Esophagus (tissue), 2 donors: ENCODE measurements around the gene NDUFS5. TPM values are rescaled to one million over a fixed set of nuclear protein-coding genes. Genes with fewer than 3 reads are reported as not detected.

Experiments used
- H3K27ac ChIP-seq, 2 donors: one replicate each; pipeline ENCODE4 v1.5.1; 2013; ENCODE audit warnings: low read depth in 2 of 2, mild to moderate bottlenecking in 2 of 2, inconsistent platforms in 1 of 2, low read length in 1 of 2, moderate library complexity in 1 of 2
- H3K27me3 ChIP-seq, 2 donors: one replicate each; pipeline ENCODE4 v1.6.1; 2013; ENCODE audit warnings: low read length in 2 of 2, control low read depth in 1 of 2, mild to moderate bottlenecking in 1 of 2; ENCODE audit not compliant: insufficient read depth in 2 of 2, control insufficient read depth in 1 of 2
- H3K36me3 ChIP-seq, 2 donors: one replicate each; pipeline ENCODE4 v1.6.1; 2013; ENCODE audit warnings: low read length in 1 of 2; ENCODE audit not compliant: control insufficient read depth in 2 of 2, insufficient read depth in 2 of 2
- H3K4me1 ChIP-seq, 2 donors: one replicate each; pipeline ENCODE4 v1.6.1; 2013; ENCODE audit warnings: low read length in 1 of 2; ENCODE audit not compliant: control insufficient read depth in 2 of 2, insufficient read depth in 2 of 2
- H3K4me3 ChIP-seq, 2 donors: one replicate each; pipeline ENCODE4 v1.5.1; 2013; ENCODE audit warnings: low read length in 2 of 2, mild to moderate bottlenecking in 2 of 2, low read depth in 1 of 2, moderate library complexity in 1 of 2
- H3K9me3 ChIP-seq, 2 donors: one replicate each; pipeline ENCODE4 v1.6.1; 2013; ENCODE audit warnings: mild to moderate bottlenecking in 2 of 2, low read depth in 1 of 2, low read length in 1 of 2, moderate library complexity in 1 of 2; ENCODE audit not compliant: control insufficient read depth in 2 of 2, insufficient read depth in 1 of 2
- WGBS, 2 donors: extraction: QIAGEN DNeasy Blood & Tissue Kit; methylation state at CpG; one replicate each; pipeline ENCODE4 v1.1.7; 2013; 5-methylcytosine and 5-hydroxymethylcytosine counted together
- polyA plus RNA-seq, 2 donors: library from polyadenylated mRNA; stranded (reverse); fragments of 200-250 nt; gene quantifications; one replicate each; pipeline ENCODE4 v1.2.3, GENCODE V29; 2013
- donor health status: healthy with polysubstance abuse.
- donor health status: Bipolar disorder and iron deficiency.

Gene NDUFS5
- polyA plus RNA-seq, 2 donors = 545 to 814 TPM

DNA sequence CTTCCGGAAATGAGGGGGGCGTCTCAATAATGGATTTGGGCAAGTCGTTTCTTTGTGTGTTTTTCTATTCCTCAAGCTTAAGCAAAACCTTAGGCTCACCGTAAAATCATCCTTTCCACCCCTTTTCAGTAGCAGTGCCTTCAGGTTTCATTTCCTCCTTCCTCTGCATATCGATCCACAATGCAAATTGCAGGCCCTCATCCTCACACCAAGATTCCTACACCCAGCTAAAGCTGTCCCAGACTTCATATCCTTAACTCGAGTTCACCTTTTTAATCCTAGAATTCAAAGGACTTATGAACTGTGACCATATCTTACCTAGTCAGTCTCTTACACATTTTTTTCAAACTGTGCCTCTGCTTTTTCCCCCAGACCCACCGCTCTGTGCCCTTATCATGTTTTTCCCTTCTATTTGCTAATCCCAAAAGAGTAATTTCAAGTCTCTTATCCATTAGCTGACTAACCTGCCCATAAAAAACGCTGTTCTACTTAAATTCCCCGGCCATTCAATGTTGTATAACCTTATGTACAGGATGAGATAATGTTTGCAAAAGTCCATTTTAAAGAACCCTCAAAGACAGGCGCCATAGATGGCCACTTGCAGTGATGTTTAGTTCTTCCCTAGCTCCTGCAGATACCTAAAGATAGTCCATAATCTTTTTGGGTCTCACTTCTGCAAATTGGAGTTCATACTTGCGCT lies 33.6 kb upstream of the NDUFS5 start:
- H3K9me3 ChIP-seq = no peaks in the 10 kb centered on the region
- WGBS, 2 donors = 17 to 20% methylated on average over 11 of the region's 11 CpGs
- no peaks in the 10 kb centered on the region for H3K36me3 ChIP-seq
- H3K4me1 ChIP-seq = no peaks in the 10 kb centered on the region
- peak overlapping the region; percentile 82 to 95 for H3K27ac ChIP-seq
- peak overlapping the region; percentile 92 to 94 for H3K4me3 ChIP-seq
- no peaks in the 10 kb centered on the region for H3K27me3 ChIP-seq

DNA sequence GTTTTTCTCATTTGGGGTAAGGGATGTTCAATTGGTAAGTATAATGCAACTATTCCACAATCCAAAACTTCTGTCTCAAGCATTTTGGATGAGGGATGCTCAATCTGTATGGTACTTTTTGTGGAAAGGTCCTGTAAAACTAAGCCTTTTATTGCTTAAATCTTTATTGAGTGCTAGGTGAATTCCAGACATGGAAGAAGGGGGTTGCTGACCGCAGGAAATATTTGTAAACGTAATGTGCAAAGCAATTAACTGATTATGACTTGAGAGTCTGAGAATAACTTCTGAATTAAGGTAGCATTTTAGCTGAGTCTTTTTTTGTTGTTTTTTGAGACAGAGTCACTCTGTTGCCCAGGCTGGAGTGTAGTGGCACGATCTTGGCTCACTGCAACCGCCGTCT lies 32.0 kb upstream of the NDUFS5 start:
- Histone ChIP-seq H3K4me1 (no peaks in the 10 kb centered on the region), H3K27me3 (no peaks in the 10 kb centered on the region), H3K4me3 (no peak overlapping the region), H3K36me3 (no peaks in the 10 kb centered on the region), H3K9me3 (no peaks in the 10 kb centered on the region), H3K27ac (no peak overlapping the region)
- WGBS, 2 donors = 87 to 90% methylated on average over 5 of the region's 5 CpGs

DNA sequence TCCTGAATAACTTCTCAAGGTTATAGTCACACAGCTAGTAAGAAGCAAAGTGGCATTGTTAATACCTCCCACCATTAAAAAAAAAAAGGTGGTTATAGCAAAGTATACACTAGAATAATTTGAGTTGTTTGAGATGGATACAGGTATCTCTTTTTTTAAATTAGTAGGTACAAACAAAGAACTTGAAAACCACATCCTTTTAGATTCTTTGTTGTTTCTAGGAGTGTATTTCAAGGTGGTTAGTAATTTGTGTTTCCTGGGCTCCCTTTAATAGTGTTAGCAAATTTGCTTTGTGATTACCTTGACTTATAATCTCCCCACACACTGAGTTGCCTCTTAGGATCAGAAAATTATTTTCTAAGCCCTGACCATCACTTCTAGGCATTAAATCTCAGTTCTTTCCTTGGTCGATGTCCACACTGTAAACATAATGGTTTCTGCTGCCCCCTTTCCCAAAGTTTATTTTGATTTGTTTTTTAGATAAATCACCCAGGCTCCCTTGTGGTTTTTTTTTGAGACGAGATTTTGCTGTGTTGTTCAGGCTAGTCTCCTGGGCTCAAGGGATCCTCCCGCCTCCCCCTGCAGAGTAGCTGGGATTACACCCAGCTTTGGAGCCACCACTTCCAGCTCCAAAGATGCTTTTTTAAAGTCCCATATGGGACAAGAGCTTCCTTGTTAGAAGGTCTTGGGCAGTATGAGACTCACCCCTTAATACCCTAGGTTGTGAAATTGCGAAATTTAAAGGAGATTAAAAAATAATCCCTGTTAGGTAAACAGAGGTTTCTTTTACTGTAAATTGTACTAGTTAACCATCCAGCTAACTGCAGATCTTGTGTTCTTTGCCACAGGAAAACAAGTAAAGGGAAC lies 28.9 kb upstream of the NDUFS5 start:
- H3K27me3 ChIP-seq = no peaks in the 10 kb centered on the region
- WGBS, 2 donors = 37 to 54% methylated on average over 4 of the region's 4 CpGs
- H3K4me1 ChIP-seq = no peaks in the 10 kb centered on the region
- peaks cover 2 to 3% of the 10 kb centered on the region in 2 donors for H3K36me3 ChIP-seq
- H3K4me3 ChIP-seq = peak overlapping the region in 1 of 2 donors; percentile 15
- no peaks in the 10 kb centered on the region for H3K9me3 ChIP-seq
- H3K27ac ChIP-seq = peak overlapping the region; percentile 55 to 56

DNA sequence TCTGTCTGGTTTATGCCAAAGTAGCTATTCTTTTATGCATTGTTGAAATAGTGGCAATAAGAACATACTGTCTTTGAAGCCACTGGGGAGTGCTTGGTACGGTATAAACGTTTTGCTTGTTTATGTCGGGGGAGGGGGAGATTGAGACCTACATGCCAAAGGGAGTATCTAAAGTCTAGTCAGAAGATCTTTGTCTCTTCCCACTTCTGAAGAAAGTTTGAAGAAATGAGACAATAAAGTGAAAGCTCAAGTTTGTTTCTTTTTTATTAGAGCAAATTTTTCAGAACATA lies 28.3 kb upstream of the NDUFS5 start:
- no peaks in the 10 kb centered on the region for H3K4me1 ChIP-seq
- no peak overlapping the region for H3K27ac ChIP-seq
- no peak overlapping the region for H3K4me3 ChIP-seq
- 45 to 46% methylated on average over 3 of the region's 3 CpGs for WGBS, 2 donors
- H3K9me3 ChIP-seq = no peaks in the 10 kb centered on the region
- peaks cover 2 to 4% of the 10 kb centered on the region in 2 donors for H3K36me3 ChIP-seq
- H3K27me3 ChIP-seq = no peaks in the 10 kb centered on the region

DNA sequence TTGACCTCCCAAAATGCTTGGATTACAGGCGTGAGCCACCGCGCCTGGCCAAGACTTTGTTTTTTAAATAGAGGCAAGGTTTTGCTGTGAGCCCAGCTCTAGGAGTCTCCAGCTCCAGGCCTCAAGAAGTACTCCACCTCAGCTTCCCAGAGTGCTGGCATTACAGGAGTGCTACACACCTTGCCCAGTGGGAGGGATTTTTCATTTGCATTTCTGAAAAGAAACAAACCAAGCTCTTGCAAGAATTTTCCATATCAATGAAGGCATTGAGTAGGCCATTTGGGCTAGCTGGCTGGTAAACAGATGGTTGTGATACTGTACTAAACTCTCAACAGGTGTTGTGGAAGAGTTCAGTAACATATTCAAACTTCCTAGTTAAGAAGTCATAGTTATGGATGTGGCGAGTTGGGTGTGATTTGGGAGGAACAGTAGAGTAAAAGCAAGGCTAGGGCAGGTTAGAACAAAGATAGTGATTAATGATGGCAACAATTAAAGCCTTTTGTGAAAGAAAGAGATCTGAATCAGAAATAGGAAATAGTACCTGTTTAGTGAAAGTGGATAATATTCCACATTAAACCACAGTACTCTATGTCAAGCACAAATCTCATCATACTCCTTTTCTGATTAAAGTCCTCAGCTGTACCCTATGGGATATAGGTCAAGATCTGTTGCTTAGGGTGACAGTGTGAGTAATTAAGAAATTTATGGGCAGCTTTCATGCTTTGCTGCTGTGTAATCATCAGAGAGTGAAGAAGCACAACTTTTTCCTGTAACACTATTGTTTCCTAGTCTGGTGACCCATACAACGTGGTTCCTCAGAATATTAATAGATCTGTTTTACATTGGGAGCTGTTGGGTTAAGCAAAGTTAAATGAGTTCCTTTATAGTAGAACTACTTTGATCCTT lies 24.4 kb upstream of the NDUFS5 start:
- no peak overlapping the region for H3K4me3 ChIP-seq
- 72 to 82% methylated on average over 5 of the region's 5 CpGs for WGBS, 2 donors
- peak overlapping the region; percentile 18 to 54 for H3K27ac ChIP-seq
- no peaks in the 10 kb centered on the region for H3K27me3 ChIP-seq
- H3K9me3 ChIP-seq = no peaks in the 10 kb centered on the region
- H3K4me1 ChIP-seq = no peaks in the 10 kb centered on the region
- peaks cover 12 to 18% of the 10 kb centered on the region in 2 donors for H3K36me3 ChIP-seq

DNA sequence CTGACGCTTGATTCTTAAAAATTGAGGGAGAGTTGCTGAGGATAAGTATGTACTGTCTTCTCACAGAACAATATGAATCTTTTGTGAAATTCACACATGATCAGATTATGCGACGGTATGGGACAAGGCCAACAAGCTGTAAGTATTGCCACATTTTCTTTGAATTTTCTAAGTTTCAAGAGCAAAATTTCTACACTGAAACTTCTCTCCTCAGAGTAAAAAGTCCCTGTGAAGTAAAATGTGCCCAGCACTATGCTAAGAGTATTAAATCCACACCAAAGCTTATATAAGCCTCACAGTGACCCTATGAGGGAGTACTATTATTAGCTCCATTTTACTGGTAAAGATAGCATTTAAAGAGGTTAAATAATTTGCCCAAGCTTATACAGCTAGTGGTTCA lies 22.9 kb upstream of the NDUFS5 start:
- no peaks in the 10 kb centered on the region for H3K9me3 ChIP-seq
- no peak overlapping the region for H3K4me3 ChIP-seq
- no peak overlapping the region for H3K27ac ChIP-seq
- no peaks in the 10 kb centered on the region for H3K4me1 ChIP-seq
- WGBS, 2 donors = 85 to 87% methylated on average over 3 of the region's 3 CpGs
- peaks cover 12 to 18% of the 10 kb centered on the region in 2 donors for H3K36me3 ChIP-seq
- H3K27me3 ChIP-seq = no peaks in the 10 kb centered on the region

DNA sequence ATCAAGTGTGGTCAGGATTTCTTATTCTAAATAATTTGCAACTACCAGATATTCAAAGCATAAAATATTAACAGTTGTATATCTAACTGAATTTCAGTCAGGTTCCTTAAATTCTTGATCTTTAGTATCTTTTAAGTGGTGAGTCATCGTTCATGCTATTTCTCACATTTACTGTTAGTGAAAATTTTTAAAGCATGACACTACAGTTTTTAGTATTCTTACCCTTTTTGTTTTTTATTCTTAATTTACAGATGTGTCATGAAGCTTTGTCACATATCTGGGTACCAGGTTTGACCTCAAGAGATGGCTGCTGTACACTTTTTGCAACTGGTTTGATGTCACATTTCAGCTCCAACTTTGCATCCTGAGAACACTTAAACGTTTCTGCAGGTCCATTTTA lies 22.4 kb upstream of the NDUFS5 start:
- Histone ChIP-seq H3K27ac (no peak overlapping the region), H3K4me1 (no peaks in the 10 kb centered on the region), H3K36me3 (peaks cover 12 to 18% of the 10 kb centered on the region in 2 donors), H3K4me3 (no peak overlapping the region), H3K27me3 (no peaks in the 10 kb centered on the region), H3K9me3 (no peaks in the 10 kb centered on the region)
- 56 to 66% methylated on average over 2 of the region's 2 CpGs for WGBS, 2 donors

DNA sequence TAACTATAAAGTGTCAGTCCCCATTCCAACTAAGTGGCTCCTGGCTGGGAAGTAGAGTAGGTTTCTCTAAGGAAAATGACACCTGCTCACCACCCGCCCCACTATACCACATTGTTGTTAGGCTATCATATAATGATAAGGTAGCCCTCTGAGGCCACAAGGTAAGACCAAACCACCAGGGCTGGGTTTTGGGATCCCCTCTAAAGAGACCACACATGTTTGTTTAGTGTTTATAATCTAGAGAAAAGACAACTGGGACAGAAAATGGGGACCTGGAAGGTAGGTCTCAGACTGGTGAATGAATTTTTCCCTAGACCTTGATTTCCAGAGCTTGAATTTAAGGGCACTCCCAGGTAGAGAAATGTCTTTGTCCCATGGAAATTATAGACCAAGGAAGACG lies 19.9 kb upstream of the NDUFS5 start:
- H3K27ac ChIP-seq = no peak overlapping the region
- no peak overlapping the region for H3K4me3 ChIP-seq
- 75 to 95% methylated on average over 2 of the region's 2 CpGs for WGBS, 2 donors
- peaks cover 17 to 18% of the 10 kb centered on the region in 2 donors for H3K36me3 ChIP-seq
- no peaks in the 10 kb centered on the region for H3K9me3 ChIP-seq
- H3K27me3 ChIP-seq = no peaks in the 10 kb centered on the region
- no peaks in the 10 kb centered on the region for H3K4me1 ChIP-seq
